Keratinocyte (primary cell): ENCODE data around the gene THBS1.

Source experiments
- CTCF ChIP-seq, 3 experiments: IDR thresholded peaks in 1 of 3; conservative IDR thresholded peaks in 1 of 3; optimal IDR thresholded peaks in 1 of 3; 2 replicates in 2 of 3; 3 replicates in 1 of 3; pipeline versions ENCODE3 to v1.5.1; 2011; ENCODE audit warnings: low read length in 3 of 3, mild to moderate bottlenecking in 3 of 3, moderate library complexity in 2 of 3, control low read depth in 1 of 3, inconsistent platforms in 1 of 3; ENCODE audit not compliant: insufficient read depth in 2 of 3; ENCODE audit errors: extremely low read depth in 1 of 3
- EZH2 ChIP-seq: IDR thresholded peaks from one replicate; pipeline ENCODE4 v1.6.1; 2012; ENCODE audit warnings: inconsistent platforms, mild to moderate bottlenecking, low read length, moderate library complexity

GRCh38 chr15:39599871-39600270 is 19.0 kb downstream of the THBS1 start:
- no peak for TF ChIP-seq CTCF (optimal IDR thresholded peaks at IDR 0.05 in 1 of 3, IDR thresholded peaks at IDR 0.05 in 1 of 3, conservative IDR thresholded peaks at IDR 0.05 in 1 of 3; ENCODE audit: extremely low read depth in 1 of 3, insufficient read depth in 2 of 3, low read length in 3 of 3)
- no peak for TF ChIP-seq EZH2
